ENCODE measurements around the gene BSN. TPM values are rescaled to one million over a fixed set of nuclear protein-coding genes. Genes with fewer than 3 reads are reported as not detected.

Gene BSN
- total RNA-seq, 1 experiment from 2014 or later = 0.28 TPM

GRCh38 chr3:49630784-49631183, 76.5 kb downstream of the BSN start:
- H3K36me3 ChIP-seq (ENCODE audit: low read depth) = no peaks in the 10 kb centered on the region
- ChIA-PET CTCF (no interaction called here), POLR2A (ENCODE audit: unreplicated experiment) (no interaction called here)
- no peak overlapping the region for H2AFZ ChIP-seq
- H4K20me1 ChIP-seq (ENCODE audit: insufficient read depth) = no peaks in the 10 kb centered on the region
- intact Hi-C loops (cut with micrococcal nuclease; ENCODE audit: unreplicated experiment) = no loop called here
- no peak overlapping the region for H3K4me3 ChIP-seq
- H3K27ac ChIP-seq = no peak overlapping the region
- H3K79me2 ChIP-seq (ENCODE audit: low read depth) = no peaks in the 10 kb centered on the region
- TF ChIP-seq CTCF (conservative IDR thresholded peaks at IDR 0.05) = no peak
- TF ChIP-seq EZH2 (IDR thresholded peaks at IDR 0.05; ENCODE audit: low read depth) = no peak
- no peaks in the 10 kb centered on the region for H3K27me3 ChIP-seq (ENCODE audit: insufficient read depth, low read depth)
- BruUV-seq (replicated peaks) = no TSS peak
- no peaks in the 10 kb centered on the region for H3K9me3 ChIP-seq (ENCODE audit: insufficient read depth, low read depth)
- no peaks in the 10 kb centered on the region for H3K9me2 ChIP-seq (ENCODE audit: insufficient read depth)
- no peaks in the 10 kb centered on the region for H3F3A ChIP-seq (ENCODE audit: insufficient read depth, low read depth)
- H3K4me2 ChIP-seq = no peak overlapping the region
- DNase-seq = no peak
- 0 out of 2 replicates have a peak, but pooled peaks cover 4% of the 10 kb centered on the region for H3K4me1 ChIP-seq (replicated peaks; ENCODE audit: insufficient read depth)

GRCh38 chr3:49634736-49635135, 80.5 kb downstream of the BSN start:
- no peak overlapping the region for H3K27ac ChIP-seq
- H3K4me2 ChIP-seq = no peak overlapping the region
- POLR2A ChIA-PET (ENCODE audit: unreplicated experiment) = no interaction called here
- H3K79me2 ChIP-seq (ENCODE audit: low read depth) = no peaks in the 10 kb centered on the region
- H3K27me3 ChIP-seq (ENCODE audit: insufficient read depth, low read depth) = no peaks in the 10 kb centered on the region
- no peak for DNase-seq
- H3K9me2 ChIP-seq (ENCODE audit: insufficient read depth) = no peaks in the 10 kb centered on the region
- no peak overlapping the region for H2AFZ ChIP-seq
- H3K36me3 ChIP-seq (ENCODE audit: low read depth) = no peaks in the 10 kb centered on the region
- intact Hi-C loops (cut with micrococcal nuclease; ENCODE audit: unreplicated experiment) = no loop called here
- peaks cover 4% of the 10 kb centered on the region; the same call in 1 of the 2 replicates for H3F3A ChIP-seq (ENCODE audit: insufficient read depth, low read depth)
- H4K20me1 ChIP-seq (ENCODE audit: insufficient read depth) = no peaks in the 10 kb centered on the region
- BruUV-seq (replicated peaks) = no TSS peak
- peaks cover 31% of the 10 kb centered on the region for H3K4me1 ChIP-seq (replicated peaks; ENCODE audit: insufficient read depth)
- CTCF ChIA-PET = no interaction called here
- H3K9me3 ChIP-seq (ENCODE audit: insufficient read depth, low read depth) = no peaks in the 10 kb centered on the region
- H3K4me3 ChIP-seq = no peak overlapping the region
- TF ChIP-seq CTCF (conservative IDR thresholded peaks at IDR 0.05) (no peak), EZH2 (IDR thresholded peaks at IDR 0.05; ENCODE audit: low read depth) (no peak)

DNA sequence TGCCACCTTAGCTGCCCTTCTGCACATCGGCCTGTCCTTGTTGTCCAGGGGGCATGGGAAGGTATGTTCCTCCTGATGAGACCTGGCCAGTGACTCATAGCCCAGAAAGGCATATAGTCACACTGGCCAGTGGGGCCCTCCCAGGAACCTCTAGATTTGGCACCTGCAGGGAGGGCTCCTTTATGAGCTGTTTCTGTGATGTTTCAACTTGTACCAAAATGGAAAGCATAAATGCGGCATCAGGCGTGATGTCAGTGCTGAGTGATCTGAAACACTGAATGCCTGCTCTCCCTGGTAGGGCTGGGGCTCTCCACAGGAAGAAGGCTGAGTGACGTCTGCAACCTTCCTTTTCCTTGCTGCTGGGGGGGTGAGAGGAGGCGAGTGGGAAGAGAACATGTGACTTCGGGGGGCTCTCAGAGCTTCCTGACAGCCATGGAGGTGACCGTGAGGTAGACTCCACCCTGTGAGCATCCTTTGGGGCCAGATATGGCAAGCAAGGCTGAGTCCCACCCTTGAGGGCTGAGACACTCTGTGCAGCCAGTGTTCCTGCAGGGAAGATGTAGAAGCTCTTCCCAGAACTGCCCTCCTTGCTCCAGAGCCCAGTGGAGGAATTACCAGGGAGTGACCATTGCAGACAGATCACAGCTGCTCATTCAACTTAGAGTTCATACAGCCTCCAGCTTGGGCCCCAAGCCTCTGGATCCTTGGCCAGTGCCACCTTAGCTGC, 82.8 kb downstream of the BSN start:
- Histone ChIP-seq H3K4me3 (no peak overlapping the region), H4K20me1 (ENCODE audit: insufficient read depth) (no peaks in the 10 kb centered on the region), H2AFZ (no peak overlapping the region), H3K27me3 (ENCODE audit: insufficient read depth, low read depth) (no peaks in the 10 kb centered on the region), H3K79me2 (ENCODE audit: low read depth) (no peaks in the 10 kb centered on the region), H3K9me2 (ENCODE audit: insufficient read depth) (no peaks in the 10 kb centered on the region), H3K4me1 (replicated peaks; ENCODE audit: insufficient read depth) (peaks cover 27% of the 10 kb centered on the region), H3K9me3 (ENCODE audit: insufficient read depth, low read depth) (no peaks in the 10 kb centered on the region), H3K36me3 (ENCODE audit: low read depth) (no peaks in the 10 kb centered on the region), H3F3A (ENCODE audit: insufficient read depth, low read depth) (peaks cover 4% of the 10 kb centered on the region; the same call in 1 of the 2 replicates), H3K27ac (no peak overlapping the region), H3K4me2 (peak overlapping the region; percentile 34)
- intact Hi-C loops (cut with micrococcal nuclease; ENCODE audit: unreplicated experiment) = no loop called here
- POLR2A ChIA-PET (ENCODE audit: unreplicated experiment) = interaction anchor here (0.5 to 0.7 kb wide), 4 partner anchors 42 to 1539 kb away, joined by 3 to 11 read pairs (median 4); partner anchors contain the start of gene DAG1
- TF ChIP-seq CTCF (conservative IDR thresholded peaks at IDR 0.05) = no peak
- TF ChIP-seq EZH2 (IDR thresholded peaks at IDR 0.05; ENCODE audit: low read depth) = no peak
- CTCF ChIA-PET = interaction anchor here (0.7 kb wide), 1 partner anchor 97 kb away, joined by 3 read pairs; no protein-coding TSS in a partner anchor
- BruUV-seq (replicated peaks) = no TSS peak
- peak; percentile 54 to 70 for DNase-seq
